Measurements from ENCODE around the gene IGF2BP1.
"Not testable (repeated sequence)": the region's sequence is repeated elsewhere in the genome, so short reads cannot be mapped to it uniquely, and the experiment has no call there.

IGF2BP1 gene

GRCh38 chr17:49021095-49021767 is 24.0 kb downstream of the IGF2BP1 start:
- no peak overlapping the region for H3K4me3 ChIP-seq (ENCODE audit: low read depth, low read length)
- no peak for TF ChIP-seq CTCF (IDR thresholded peaks at IDR 0.05; ENCODE audit: low read depth, low read length)

GRCh38 chr17:49021768-49022103 is 24.6 kb downstream of the IGF2BP1 start:
- H3K4me3 ChIP-seq (ENCODE audit: low read depth, low read length), result no peak overlapping the region
- TF ChIP-seq CTCF (IDR thresholded peaks at IDR 0.05; ENCODE audit: low read depth, low read length), result no peak

GRCh38 chr17:49022391-49022941 is 25.3 kb downstream of the IGF2BP1 start:
- no peak for TF ChIP-seq CTCF (IDR thresholded peaks at IDR 0.05; ENCODE audit: low read depth, low read length)
- no peak overlapping the region for H3K4me3 ChIP-seq (ENCODE audit: low read depth, low read length)

- TF ChIP-seq CTCF (IDR thresholded peaks at IDR 0.05; ENCODE audit: low read depth, low read length), result no peak
- no peak overlapping the region for H3K4me3 ChIP-seq (ENCODE audit: low read depth, low read length)
Observed at GRCh38 chr17:49024523-49024922, 27.3 kb downstream of the IGF2BP1 start.

- not testable (repeated sequence) for H3K4me3 ChIP-seq (ENCODE audit: low read depth, low read length)
Observed at GRCh38 chr17:49026447-49026846, 29.3 kb downstream of the IGF2BP1 start.

- no peak overlapping the region for H3K4me3 ChIP-seq (ENCODE audit: low read depth, low read length)
- no peak for TF ChIP-seq CTCF (IDR thresholded peaks at IDR 0.05; ENCODE audit: low read depth, low read length)
Observed at GRCh38 chr17:49028271-49028670, 31.1 kb downstream of the IGF2BP1 start.

GRCh38 chr17:49029801-49030200 is 32.6 kb downstream of the IGF2BP1 start:
- no peak overlapping the region for H3K4me3 ChIP-seq (ENCODE audit: low read depth, low read length)
- no peak for TF ChIP-seq CTCF (IDR thresholded peaks at IDR 0.05; ENCODE audit: low read depth, low read length)
